DMS 273 (cell line): ENCODE data around the gene TMCO1.
A peak's percentile ranks its signal among the peaks of the same experiment; 100 is the strongest.
"Not testable (repeated sequence)": the region's sequence is repeated elsewhere in the genome, so short reads cannot be mapped to it uniquely, and the experiment has no call there.

Experiments
- DNase-seq: peaks from one replicate; lab custom pipeline; 2025; ENCODE audit not compliant: unreplicated experiment; lab: John Stamatoyannopoulos, UW

The TMCO1 gene

GRCh38 chr1:165768513-165769394 lies at the start of gene TMCO1:
Gene TMCO1, minus strand, starts transcription at chr1:165768868. Its CDS starts 117 bp downstream, at chr1:165768751.
- peak; percentile 99 for DNase-seq

GRCh38 chr1:165816826-165817497 lies 48.3 kb upstream of the TMCO1 start:
- no peak for DNase-seq

- no peak for DNase-seq
These were observed 47.5 kb upstream of the TMCO1 start for GRCh38 chr1:165816157-165816556.

- no peak for DNase-seq
These were observed 47.1 kb upstream of the TMCO1 start for GRCh38 chr1:165815725-165816124.

- DNase-seq = no peak
These were observed 38.9 kb upstream of the TMCO1 start for GRCh38 chr1:165807613-165808012.

- DNase-seq = not testable (repeated sequence)
These were observed 35.8 kb upstream of the TMCO1 start for GRCh38 chr1:165804513-165804912.

- DNase-seq = no peak
These were observed 30.7 kb upstream of the TMCO1 start for GRCh38 chr1:165799387-165799786.

GRCh38 chr1:165795894-165796293 lies 27.2 kb upstream of the TMCO1 start:
- DNase-seq = no peak

GRCh38 chr1:165793951-165794350 lies 25.3 kb upstream of the TMCO1 start:
- no peak for DNase-seq

- no peak for DNase-seq
These were observed 19.1 kb upstream of the TMCO1 start for GRCh38 chr1:165787741-165788140.

GRCh38 chr1:165783519-165783918 lies 14.9 kb upstream of the TMCO1 start:
- not testable (repeated sequence) for DNase-seq

GRCh38 chr1:165778197-165778596 lies 9.5 kb upstream of the TMCO1 start:
- DNase-seq = not testable (repeated sequence)

- no peak for DNase-seq
These were observed 4.8 kb upstream of the TMCO1 start for GRCh38 chr1:165773324-165773965.

- no peak for DNase-seq
These were observed 4.1 kb upstream of the TMCO1 start for GRCh38 chr1:165772739-165773138.

GRCh38 chr1:165764277-165764676 lies 4.4 kb downstream of the TMCO1 start:
- DNase-seq = no peak

GRCh38 chr1:165763442-165763841 lies 5.2 kb downstream of the TMCO1 start:
- no peak for DNase-seq

GRCh38 chr1:165762725-165763124 lies 5.9 kb downstream of the TMCO1 start:
- DNase-seq = no peak

GRCh38 chr1:165759095-165759494 lies 9.6 kb downstream of the TMCO1 start:
- no peak for DNase-seq

GRCh38 chr1:165755393-165756010 lies 13.2 kb downstream of the TMCO1 start:
- DNase-seq = no peak

GRCh38 chr1:165753934-165754333 lies 14.7 kb downstream of the TMCO1 start:
- DNase-seq = no peak

GRCh38 chr1:165748550-165748949 lies 20.1 kb downstream of the TMCO1 start:
- DNase-seq = no peak
